Stimulated activated CD4-positive, alpha-beta T cell treated with anti-CD3 and anti-CD28 coated beads, Interleukin-4, amount 100 ng/mL, for 48 hours (primary cell): ENCODE measurements around the gene RUSF1.
"Not testable (repeated sequence)": the region's sequence is repeated elsewhere in the genome, so short reads cannot be mapped to it uniquely, and the experiment has no call there.

Experiments
- DNase-seq, 2 donors: peaks; one replicate each; pipeline ENCODE4 v3.0.0-alpha.2; 2020; ENCODE audit warnings: low read depth in 2 of 2

RUSF1 gene

GRCh38 chr16:31452631-31453106 is 55.5 kb downstream of the RUSF1 start:
- no peak for DNase-seq

GRCh38 chr16:31451681-31452351 is 56.4 kb downstream of the RUSF1 start:
- DNase-seq = no peak

- DNase-seq = no peak
These were observed 57.0 kb downstream of the RUSF1 start for GRCh38 chr16:31451201-31451600.

- DNase-seq = not testable (repeated sequence)
These were observed 62.3 kb downstream of the RUSF1 start for GRCh38 chr16:31445931-31446330.

- no peak for DNase-seq
These were observed 66.2 kb downstream of the RUSF1 start for GRCh38 chr16:31441956-31442355.

- no peak for DNase-seq
These were observed 67.5 kb downstream of the RUSF1 start for GRCh38 chr16:31440516-31441184.

GRCh38 chr16:31439519-31439918 is 68.7 kb downstream of the RUSF1 start:
- no peak for DNase-seq
